SK-N-SH (cell line): ENCODE results near the gene AP1S3. TPM values are rescaled to one million over a fixed set of nuclear protein-coding genes. Genes with fewer than 3 reads are reported as not detected.

Experiments used
- CTCF ChIA-PET: fragments of 300-600, 350-600 bp; formaldehyde crosslinking; extraction: SDS; loops from one replicate; lab custom pipeline; 2021; lab: Yijun Ruan, JAX
- POLR2A ChIA-PET: fragments of 350-600 bp; sonication (Branson Sonifier 250); formaldehyde crosslinking; extraction: SDS; loops from one replicate; lab custom pipeline; 2020; ENCODE audit warnings: antibody characterized with exemption, inconsistent platforms; lab: Yijun Ruan, JAX
- DNase-seq: peaks from one replicate; pipeline ENCODE4 v3.0.0; 2012
- H2AFZ ChIP-seq: fragments of 200-600 bp; sonication (generic); 2 replicates; pipeline ENCODE4 v1.8.1; 2016; ENCODE audit warnings: antibody characterized with exemption, mild to moderate bottlenecking, low read depth
- H3F3A ChIP-seq: fragments of 200-600 bp; sonication (generic); replicated peaks from 2 replicates; pipeline ENCODE3; 2016; ENCODE audit warnings: antibody characterized with exemption, mild to moderate bottlenecking; ENCODE audit not compliant: insufficient read depth
- H3K27ac ChIP-seq, 2 experiments: fragments of 200-500 bp in 1 of 2; fragments of 200-600 bp in 1 of 2; sonication (Bioruptor generic) in 1 of 2; sonication (generic), shearing (Covaris generic) in 1 of 2; 2 replicates each; pipeline versions ENCODE4 v1.5.1 to v1.6.1; 2014 to 2016; ENCODE audit warnings: low read depth in 2 of 2, inconsistent platforms in 1 of 2, low read length in 1 of 2, mild to moderate bottlenecking in 1 of 2, mixed read lengths in 1 of 2
- H3K27me3 ChIP-seq: fragments of 200-600 bp; sonication (generic), shearing (Covaris generic); 2 replicates; pipeline ENCODE4 v1.6.1; 2016; ENCODE audit warnings: mixed run types; ENCODE audit not compliant: insufficient read depth
- H3K36me3 ChIP-seq, 2 experiments: fragments of 200-500 bp in 1 of 2; fragments of 200-600 bp in 1 of 2; sonication (Bioruptor generic) in 1 of 2; sonication (generic) in 1 of 2; replicated peaks in 1 of 2; 2 replicates each; pipeline versions ENCODE3 to v1.5.1; 2014 to 2016; ENCODE audit warnings: low read length in 1 of 2, mild to moderate bottlenecking in 1 of 2; ENCODE audit not compliant: insufficient read depth in 2 of 2, control insufficient read depth in 1 of 2
- H3K4me1 ChIP-seq, 2 experiments: fragments of 200-500 bp in 1 of 2; fragments of 200-600 bp in 1 of 2; sonication (Bioruptor generic) in 1 of 2; sonication (generic), shearing (Covaris generic) in 1 of 2; 2 replicates each; pipeline versions ENCODE4 v1.5.1 to v1.6.1; 2014 to 2016; ENCODE audit warnings: low read depth in 1 of 2, low read length in 1 of 2, mixed run types in 1 of 2; ENCODE audit not compliant: insufficient read depth in 2 of 2, control insufficient read depth in 1 of 2
- H3K4me2 ChIP-seq: fragments of 200-600 bp; sonication (generic), shearing (Covaris generic); 2 replicates; pipeline ENCODE4 v1.6.1; 2017; ENCODE audit warnings: mixed run types
- H3K4me3 ChIP-seq, 2 experiments: fragments of 200-500 bp in 1 of 2; fragments of 200-600 bp in 1 of 2; sonication (Bioruptor generic) in 1 of 2; sonication (generic), shearing (Covaris generic) in 1 of 2; 2 replicates each; pipeline versions ENCODE4 v1.5.1 to v1.8.1; 2014 to 2016; ENCODE audit warnings: low read depth in 2 of 2, inconsistent platforms in 1 of 2, low read length in 1 of 2, mild to moderate bottlenecking in 1 of 2, mixed read lengths in 1 of 2, moderate library complexity in 1 of 2
- H3K79me2 ChIP-seq: fragments of 200-600 bp; sonication (generic); 2 replicates; pipeline ENCODE4 v1.8.1; 2017; ENCODE audit warnings: mild to moderate bottlenecking; ENCODE audit not compliant: insufficient read depth
- H3K9ac ChIP-seq: fragments of 200-600 bp; sonication (generic); 2 replicates; pipeline ENCODE4 v1.6.1; 2017; ENCODE audit warnings: mixed run types
- H3K9me2 ChIP-seq: fragments of 200-600 bp; sonication (generic); 2 replicates; pipeline ENCODE4 v1.6.1; 2017; ENCODE audit warnings: mixed run types
- H3K9me3 ChIP-seq: fragments of 200-600 bp; sonication (generic); 2 replicates; pipeline ENCODE4 v1.6.1; 2017; ENCODE audit warnings: mixed run types, mild to moderate bottlenecking, moderate library complexity
- H4K20me1 ChIP-seq: fragments of 200-600 bp; sonication (generic); 2 replicates; pipeline ENCODE4 v1.6.1; 2017; ENCODE audit warnings: mild to moderate bottlenecking, mixed run types; ENCODE audit not compliant: insufficient read depth
- ELF1 ChIP-seq: IDR thresholded peaks from 2 replicates; pipeline ENCODE4 v1.4.0; 2012
- EP300 ChIP-seq, 2 experiments: IDR thresholded peaks; 2 replicates each; pipeline versions ENCODE4 v1.4.0 to v1.6.1; 2012; ENCODE audit warnings: borderline replicate concordance in 1 of 2, low read depth in 1 of 2, low read length in 1 of 2
- EZH2phosphoT487 ChIP-seq: fragments of 200-600 bp; sonication (generic); IDR thresholded peaks from 2 replicates; pipeline ENCODE4 v1.6.1; 2017; ENCODE audit warnings: low read depth, mixed run types, mild to moderate bottlenecking, antibody characterized with exemption, moderate library complexity, borderline replicate concordance
- FOSL2 ChIP-seq: IDR thresholded peaks from 2 replicates; pipeline ENCODE4 v1.4.0; 2012; ENCODE audit warnings: low read depth, mild to moderate bottlenecking, moderate library complexity, borderline replicate concordance
- FOXJ3 ChIP-seq: sonication (generic); formaldehyde crosslinking; IDR thresholded peaks from 2 replicates; pipeline ENCODE4 v1.5.1; 2020; ENCODE audit warnings: mild to moderate bottlenecking, missing genetic modification reagents
- FOXM1 ChIP-seq: IDR thresholded peaks from 2 replicates; pipeline ENCODE4 v1.4.0; 2012; ENCODE audit warnings: low read depth, mild to moderate bottlenecking
- GABPA ChIP-seq: IDR thresholded peaks from 2 replicates; pipeline ENCODE4 v1.4.0; 2012; ENCODE audit warnings: low read depth, mild to moderate bottlenecking
- GATA2 ChIP-seq: sonication (generic); formaldehyde crosslinking; IDR thresholded peaks from 2 replicates; pipeline ENCODE4 v1.5.0; 2020; ENCODE audit warnings: mild to moderate bottlenecking, missing genetic modification reagents
- IRF3 ChIP-seq: fragments of 150-350 bp; IDR thresholded peaks from 2 replicates; pipeline ENCODE4 v1.6.1; 2016; ENCODE audit warnings: mild to moderate bottlenecking, low read depth, low read length
- JUND ChIP-seq: IDR thresholded peaks from 2 replicates; pipeline ENCODE4 v1.4.0; 2012
- MEF2A ChIP-seq: IDR thresholded peaks from 2 replicates; pipeline ENCODE4 v1.4.0; 2012; ENCODE audit warnings: low read depth, borderline replicate concordance
- NRF1 ChIP-seq: IDR thresholded peaks from 2 replicates; pipeline ENCODE4 v1.6.1; 2012; ENCODE audit warnings: low read depth, mild to moderate bottlenecking, low read length
- PBX3 ChIP-seq: IDR thresholded peaks from 2 replicates; pipeline ENCODE4; 2012
- POLR2AphosphoS5 ChIP-seq: IDR thresholded peaks from 2 replicates; pipeline ENCODE4 v1.6.1; 2012; ENCODE audit warnings: low read depth, low read length
- RAD21 ChIP-seq: IDR thresholded peaks from 2 replicates; pipeline ENCODE4 v1.6.1; 2012; ENCODE audit warnings: mild to moderate bottlenecking, low read length
- RCOR1 ChIP-seq: fragments of 150-350 bp; IDR thresholded peaks from 2 replicates; pipeline ENCODE4 v1.6.1; 2017; ENCODE audit warnings: antibody characterized with exemption, low read length
- RFX5 ChIP-seq: IDR thresholded peaks from 2 replicates; pipeline ENCODE4 v1.6.1; 2012; ENCODE audit warnings: mild to moderate bottlenecking, improper control_type of control experiment, low read length
- SIN3A ChIP-seq: IDR thresholded peaks from 2 replicates; pipeline ENCODE4 v1.6.1; 2012; ENCODE audit warnings: low read depth, mild to moderate bottlenecking, low read length, moderate library complexity, borderline replicate concordance
- SMC3 ChIP-seq: IDR thresholded peaks from 2 replicates; pipeline ENCODE4 v1.6.1; 2012; ENCODE audit warnings: low read depth, low read length, improper control_type of control experiment
- TAF1 ChIP-seq: IDR thresholded peaks from 2 replicates; pipeline ENCODE4 v1.6.1; 2012; ENCODE audit warnings: low read depth, mild to moderate bottlenecking, low read length, moderate library complexity, borderline replicate concordance
- TCF12 ChIP-seq: IDR thresholded peaks from 2 replicates; pipeline ENCODE4 v1.4.0; 2012
- TEAD4 ChIP-seq: IDR thresholded peaks from 2 replicates; pipeline ENCODE4 v1.4.0; 2012; ENCODE audit warnings: mild to moderate bottlenecking, borderline replicate concordance; ENCODE audit not compliant: insufficient read depth
- USF1 ChIP-seq: IDR thresholded peaks from 2 replicates; pipeline ENCODE4 v1.4.0; 2012; ENCODE audit warnings: low read depth, borderline replicate concordance
- YY1 ChIP-seq: IDR thresholded peaks from 2 replicates; pipeline ENCODE4 v1.4.0; 2012; ENCODE audit warnings: low read depth, mild to moderate bottlenecking
- WGBS: methylation state at CpG from one replicate; pipeline ENCODE4 v1.1.6; 2017; ENCODE audit warnings: low lambda C conversion rate; 5-methylcytosine and 5-hydroxymethylcytosine counted together
- polyA plus RNA-seq, 3 experiments: library from polyadenylated mRNA; depleted of rRNA; stranded (reverse); fragments of >200 nt; gene quantifications; 2 replicates each; pipeline ENCODE4 v1.2.3, GENCODE V29; 2012

The AP1S3 gene
- polyA plus RNA-seq, 1 of the 3 experiments (the other 2 are of a cell fraction), result 4.8 TPM

DNA sequence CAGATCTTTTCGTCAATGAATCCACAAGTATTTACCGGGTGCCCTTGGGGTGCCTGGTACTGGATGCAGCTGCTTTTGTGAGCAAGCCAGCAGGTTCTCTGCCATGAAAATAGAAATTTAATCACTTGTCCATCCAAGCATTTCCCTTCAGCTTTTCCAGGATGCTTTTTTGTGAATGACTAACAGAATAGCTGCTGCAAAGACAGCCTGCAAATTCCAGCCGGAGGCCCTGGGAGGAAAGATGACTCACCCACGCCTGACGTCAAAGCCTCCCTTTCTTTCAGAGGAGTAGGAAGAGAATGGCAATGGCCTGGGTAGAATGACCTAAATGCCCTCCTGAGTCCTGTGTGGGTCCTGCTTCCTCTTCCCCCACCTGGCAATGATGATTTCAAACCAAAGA is 111.9 kb downstream of the AP1S3 start (continued):
- TF ChIP-seq EZH2phosphoT487, result no peak
- TF ChIP-seq SMC3, result no peak
- TF ChIP-seq MEF2A, result peak; percentile 49; the same call in 1 of the 2 replicates
- peak; percentile 16 for TF ChIP-seq RAD21
- peak; percentile 98 for TF ChIP-seq JUND
- TF ChIP-seq FOSL2, result peak; percentile 99
- TF ChIP-seq PBX3, result peak; percentile 77
- no peak for TF ChIP-seq RCOR1
- peak; percentile 63 for TF ChIP-seq ELF1
- no peak for TF ChIP-seq TAF1
- peak; percentile 92 for TF ChIP-seq TCF12

- no peaks in the 10 kb centered on the region for H4K20me1 ChIP-seq
- H3K9me2 ChIP-seq, result no peaks in the 10 kb centered on the region
- WGBS, result 30% methylated on average over 4 of the region's 4 CpGs
- TF ChIP-seq PBX3 (no peak), NRF1 (no peak), TCF12 (no peak), IRF3 (no peak), FOXM1 (no peak), TEAD4 (no peak), GABPA (no peak), TAF1 (no peak), SIN3A (no peak), POLR2AphosphoS5 (no peak), EP300 (IDR thresholded peaks at IDR 0.05; ENCODE audit: borderline replicate concordance in 1 of 2, low read depth in 1 of 2, low read length in 1 of 2) (no peak), SMC3 (no peak), RFX5 (no peak), USF1 (no peak), YY1 (no peak), FOXJ3 (CRISPR knock-in tag) (no peak), GATA2 (no peak), JUND (no peak), EZH2phosphoT487 (no peak)
- CTCF ChIA-PET, result interaction anchor here (1.1 kb wide), 3 partner anchors 32 to 753 kb away, joined by 3 to 5 read pairs (median 3); no protein-coding TSS in a partner anchor
- H3K27ac ChIP-seq, result peak overlapping the region; percentile 91 to 97
- no peaks in the 10 kb centered on the region for H3K27me3 ChIP-seq
- peak overlapping the region; percentile 65 for H3K9ac ChIP-seq
- peak overlapping the region; percentile 68 for H3K4me2 ChIP-seq
- POLR2A ChIA-PET, result no interaction called here
- H3F3A ChIP-seq, result peaks cover 23% of the 10 kb centered on the region
- peak overlapping the region; percentile 11; the same call in 1 of the 2 replicates for H2AFZ ChIP-seq
- no peaks in the 10 kb centered on the region for H3K9me3 ChIP-seq
- peak; percentile 7 for DNase-seq
- no peaks in the 10 kb centered on the region for H3K79me2 ChIP-seq
- H3K36me3 ChIP-seq, result no peaks in the 10 kb centered on the region
- peaks cover 16 to 31% of the 10 kb centered on the region in 2 experiments; a peak in 3 of 4 replicates for H3K4me1 ChIP-seq
- H3K4me3 ChIP-seq, result peak overlapping the region; percentile 23 to 42; a peak in 3 of 4 replicates
These were observed 112.5 kb downstream of the AP1S3 start for GRCh38 chr2:223724861-223725260.
